Ectodermal cell (in vitro differentiated cells): ENCODE results near the gene ZBTB46.

ENCODE experiments used
- H3K27ac ChIP-seq: 2 replicates; pipeline ENCODE4 v1.7.0; 2013; ENCODE audit warnings: mild to moderate bottlenecking, low read depth, low read length; ENCODE audit not compliant: insufficient read depth, poor library complexity, severe bottlenecking
- H3K27me3 ChIP-seq: 2 replicates; pipeline ENCODE4 v1.7.0; 2013; ENCODE audit warnings: mild to moderate bottlenecking, low read length; ENCODE audit not compliant: insufficient read depth, control insufficient read depth, poor library complexity, severe bottlenecking
- H3K36me3 ChIP-seq: one replicate; pipeline ENCODE4 v1.7.0; 2013; ENCODE audit warnings: low read length; ENCODE audit not compliant: control insufficient read depth, insufficient read depth
- H3K4me1 ChIP-seq: one replicate; pipeline ENCODE4 v1.7.0; 2013; ENCODE audit warnings: low read length; ENCODE audit not compliant: control insufficient read depth, insufficient read depth
- H3K4me3 ChIP-seq: 2 replicates; pipeline ENCODE4 v1.7.0; 2013; ENCODE audit warnings: low read depth, low read length, control low read depth; ENCODE audit not compliant: insufficient read depth
- H3K9me3 ChIP-seq: 2 replicates; pipeline ENCODE4 v1.7.0; 2013; ENCODE audit warnings: mild to moderate bottlenecking, low read length, moderate library complexity; ENCODE audit not compliant: control insufficient read depth
- WGBS, 2 experiments: methylation state at CpG; one replicate each; pipeline ENCODE4 v1.1.7; 2013; ENCODE audit warnings: missing lambda C conversion rate in 2 of 2; 5-methylcytosine and 5-hydroxymethylcytosine counted together

Gene ZBTB46

GRCh38 chr20:63828545-63828944 is 2.5 kb downstream of the ZBTB46 start:
- Histone ChIP-seq H3K4me1 (peaks cover 6% of the 10 kb centered on the region), H3K27me3 (peaks cover 50% of the 10 kb centered on the region), H3K36me3 (no peaks in the 10 kb centered on the region), H3K27ac (no peak overlapping the region), H3K4me3 (no peak overlapping the region), H3K9me3 (no peaks in the 10 kb centered on the region)
- 82 to 87% methylated on average over 14 of the region's 14 CpGs for WGBS, 2 experiments

- peaks cover 6% of the 10 kb centered on the region for H3K4me1 ChIP-seq
- no peak overlapping the region for H3K27ac ChIP-seq
- no peak overlapping the region for H3K4me3 ChIP-seq
- no peaks in the 10 kb centered on the region for H3K36me3 ChIP-seq
- WGBS, 2 experiments, result 96 to 97% methylated on average over 8 of the region's 8 CpGs
- H3K27me3 ChIP-seq, result peaks cover 45% of the 10 kb centered on the region
- no peaks in the 10 kb centered on the region for H3K9me3 ChIP-seq
Observed at GRCh38 chr20:63828124-63828523, 2.9 kb downstream of the ZBTB46 start.

DNA sequence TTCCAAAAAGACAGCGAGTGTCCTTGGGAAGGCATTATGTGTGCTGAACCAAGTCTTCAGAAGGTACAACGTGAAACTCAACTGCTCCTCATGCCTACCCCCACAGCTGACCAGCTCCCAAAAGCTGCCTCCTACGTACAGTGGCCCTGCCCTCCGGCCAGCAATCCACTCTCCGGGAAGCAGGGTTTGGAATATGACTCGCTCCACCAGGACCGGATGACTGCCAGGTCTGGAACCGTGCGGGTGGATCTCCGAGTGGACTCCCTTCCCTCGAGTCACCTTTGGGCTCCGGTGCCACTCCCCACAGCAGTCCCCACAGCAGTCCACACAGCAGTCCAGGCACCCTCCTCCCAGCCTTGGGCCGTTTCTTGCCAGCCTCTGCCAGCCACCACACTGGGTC is 4.3 kb downstream of the ZBTB46 start:
- Histone ChIP-seq H3K4me3 (no peak overlapping the region), H3K36me3 (no peaks in the 10 kb centered on the region), H3K4me1 (peaks cover 6% of the 10 kb centered on the region), H3K27me3 (peaks cover 32% of the 10 kb centered on the region), H3K27ac (no peak overlapping the region), H3K9me3 (no peaks in the 10 kb centered on the region)
- WGBS, 2 experiments, result 94% methylated on average over 13 of the region's 13 CpGs

GRCh38 chr20:63825331-63826118 is 5.5 kb downstream of the ZBTB46 start:
- no peak overlapping the region for H3K27ac ChIP-seq
- peaks cover 26% of the 10 kb centered on the region for H3K27me3 ChIP-seq
- no peaks in the 10 kb centered on the region for H3K36me3 ChIP-seq
- peaks cover 6% of the 10 kb centered on the region for H3K4me1 ChIP-seq
- no peaks in the 10 kb centered on the region for H3K9me3 ChIP-seq
- H3K4me3 ChIP-seq, result no peak overlapping the region
- 89 to 93% methylated on average over 24 to 25 of the region's 25 CpGs for WGBS, 2 experiments

- H3K4me3 ChIP-seq, result no peak overlapping the region
- H3K36me3 ChIP-seq, result no peaks in the 10 kb centered on the region
- no peak overlapping the region for H3K27ac ChIP-seq
- no peaks in the 10 kb centered on the region for H3K4me1 ChIP-seq
- 67 to 72% methylated on average over 12 of the region's 12 CpGs for WGBS, 2 experiments
- no peaks in the 10 kb centered on the region for H3K9me3 ChIP-seq
- peaks cover 9% of the 10 kb centered on the region for H3K27me3 ChIP-seq
Observed at GRCh38 chr20:63823691-63824311, 7.3 kb downstream of the ZBTB46 start.

- H3K9me3 ChIP-seq, result no peaks in the 10 kb centered on the region
- no peaks in the 10 kb centered on the region for H3K4me1 ChIP-seq
- no peak overlapping the region for H3K4me3 ChIP-seq
- 91% methylated on average over 15 of the region's 15 CpGs for WGBS, 2 experiments
- H3K27ac ChIP-seq, result no peak overlapping the region
- H3K36me3 ChIP-seq, result no peaks in the 10 kb centered on the region
- no peaks in the 10 kb centered on the region for H3K27me3 ChIP-seq
Observed at GRCh38 chr20:63822276-63822696, 8.8 kb downstream of the ZBTB46 start.

DNA sequence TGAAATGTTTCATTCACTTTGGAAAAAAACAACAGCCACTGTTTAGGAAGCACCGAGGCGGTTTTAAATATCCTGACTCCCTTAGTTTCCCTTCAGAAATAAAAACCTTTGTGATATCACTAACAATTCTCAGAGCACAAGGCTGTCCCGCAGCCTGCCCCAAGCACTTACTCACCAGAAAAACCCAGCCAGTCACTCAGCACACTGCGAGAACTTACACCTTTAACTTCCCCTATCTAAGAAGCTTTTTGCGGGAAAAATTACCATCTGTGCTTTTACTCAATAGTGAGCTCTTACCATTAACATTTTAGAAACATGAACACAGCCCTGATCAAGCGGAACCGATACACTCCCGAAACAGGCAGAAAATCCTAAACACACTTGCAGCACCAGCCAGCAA is 9.3 kb downstream of the ZBTB46 start:
- no peaks in the 10 kb centered on the region for H3K4me1 ChIP-seq
- H3K4me3 ChIP-seq, result no peak overlapping the region
- no peaks in the 10 kb centered on the region for H3K27me3 ChIP-seq
- WGBS, 2 experiments, result 94 to 96% methylated on average over 8 of the region's 8 CpGs
- H3K9me3 ChIP-seq, result no peaks in the 10 kb centered on the region
- no peaks in the 10 kb centered on the region for H3K36me3 ChIP-seq
- no peak overlapping the region for H3K27ac ChIP-seq

- no peak overlapping the region for H3K27ac ChIP-seq
- no peak overlapping the region for H3K4me3 ChIP-seq
- 80 to 81% methylated on average over 24 of the region's 24 CpGs for WGBS, 2 experiments
- no peaks in the 10 kb centered on the region for H3K27me3 ChIP-seq
- H3K4me1 ChIP-seq, result no peaks in the 10 kb centered on the region
- H3K36me3 ChIP-seq, result no peaks in the 10 kb centered on the region
- no peaks in the 10 kb centered on the region for H3K9me3 ChIP-seq
Observed at GRCh38 chr20:63819224-63819921, 11.7 kb downstream of the ZBTB46 start.

DNA sequence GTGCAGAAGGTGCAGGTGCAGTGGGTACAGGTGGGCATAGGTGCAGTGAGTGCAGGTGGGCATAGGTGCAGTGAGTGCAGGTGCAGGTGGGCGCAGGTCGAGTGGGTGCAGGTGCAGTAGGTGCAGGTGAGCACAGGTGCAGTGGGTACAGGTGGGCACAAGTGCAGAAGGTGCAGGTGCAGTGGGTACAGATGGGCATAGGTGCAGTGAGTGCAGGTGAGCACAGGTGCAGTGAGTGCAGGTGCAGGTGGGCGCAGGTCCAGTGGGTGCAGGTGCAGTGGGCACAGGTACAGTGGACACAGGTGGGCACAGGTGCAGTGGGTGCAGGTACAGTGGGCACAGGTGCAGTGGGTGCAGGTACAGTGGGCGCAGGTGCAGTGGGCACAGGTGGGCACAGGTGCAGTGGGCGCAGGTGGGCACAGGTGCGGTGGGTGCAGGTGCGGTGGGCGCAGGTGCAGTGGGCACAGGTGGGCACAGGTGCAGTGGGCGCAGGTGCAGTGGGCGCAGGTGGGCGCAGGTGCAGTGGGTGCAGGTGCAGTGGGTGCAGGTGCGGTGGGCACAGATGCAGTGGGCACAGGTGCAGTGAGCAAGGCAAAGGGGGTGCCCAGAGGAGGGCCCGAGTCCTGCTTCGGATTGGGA is 15.3 kb downstream of the ZBTB46 start:
- H3K9me3 ChIP-seq, result no peaks in the 10 kb centered on the region
- whole genome bisulfite sequencing, 2 experiments, result 95 to 97% methylated on average over 14 of the region's 14 CpGs
- H3K4me1 ChIP-seq, result no peaks in the 10 kb centered on the region
- no peaks in the 10 kb centered on the region for H3K36me3 ChIP-seq
- no peaks in the 10 kb centered on the region for H3K27me3 ChIP-seq
- H3K27ac ChIP-seq, result no peak overlapping the region
- no peak overlapping the region for H3K4me3 ChIP-seq
